IMR-90 (cell line): ENCODE data around the gene EPB41L1. TPM values are rescaled to one million over a fixed set of nuclear protein-coding genes. Genes with fewer than 3 reads are reported as not detected.

Experiments
- ATAC-seq: fragments of 200-7000 bp; cut with Tn5 transposase; 2 replicates; pipeline ENCODE4 v1.9.1; 2020; ENCODE audit warnings: low read depth, mild to moderate bottlenecking, moderate library complexity
- BruUV-seq: library from RNA; stranded (reverse); fragments of 400-500 nt; replicated peaks from 2 replicates; lab custom pipeline; 2021; lab: Mats Ljungman, UMichigan
- CTCF ChIA-PET: fragments of 300-600 bp; formaldehyde crosslinking; extraction: SDS; loops from one replicate; lab custom pipeline; 2021; ENCODE audit warnings: antibody characterized with exemption; lab: Yijun Ruan, JAX
- POLR2A ChIA-PET: fragments of 300-600 bp; sonication (Branson Sonifier 250); formaldehyde crosslinking; loops from one replicate; lab custom pipeline; 2022; ENCODE audit warnings: antibody characterized with exemption; ENCODE audit not compliant: unreplicated experiment; lab: Charles Lee
- DNase-seq: peaks from one replicate; pipeline ENCODE4 v3.0.0; 2013
- H2AFZ ChIP-seq: replicated peaks from 2 replicates; pipeline ENCODE3; 2013; ENCODE audit warnings: low read length, mild to moderate bottlenecking; ENCODE audit not compliant: poor library complexity
- H2AK5ac ChIP-seq: 2 replicates; pipeline ENCODE4 v1.6.1; 2013; ENCODE audit warnings: low read depth, low read length, inconsistent platforms
- H2AK9ac ChIP-seq: replicated peaks from 2 replicates; pipeline ENCODE3; 2013; ENCODE audit warnings: mild to moderate bottlenecking, low read depth, low read length, moderate library complexity; ENCODE audit not compliant: poor library complexity
- H2BK120ac ChIP-seq: 2 replicates; pipeline ENCODE4 v1.6.1; 2013; ENCODE audit warnings: low read depth, low read length, inconsistent platforms
- H2BK15ac ChIP-seq: 3 replicates; pipeline ENCODE4 v1.6.1; 2013; ENCODE audit warnings: low read depth, low read length, inconsistent platforms
- H2BK20ac ChIP-seq: 2 replicates; pipeline ENCODE4 v1.6.1; 2013; ENCODE audit warnings: low read depth, mild to moderate bottlenecking, inconsistent platforms, low read length, moderate library complexity
- H2BK5ac ChIP-seq: 2 replicates; pipeline ENCODE4 v1.6.1; 2013; ENCODE audit warnings: mild to moderate bottlenecking, low read depth, low read length, inconsistent platforms; ENCODE audit not compliant: poor library complexity, severe bottlenecking
- H3K14ac ChIP-seq: replicated peaks from 2 replicates; pipeline ENCODE4 v1.6.1; 2013; ENCODE audit warnings: low read depth, low read length, inconsistent platforms
- H3K18ac ChIP-seq: 2 replicates; pipeline ENCODE4 v1.6.1; 2013; ENCODE audit warnings: low read depth, low read length, control low read depth
- H3K23ac ChIP-seq: 2 replicates; pipeline ENCODE4 v1.6.1; 2013; ENCODE audit warnings: low read depth, low read length, inconsistent platforms
- H3K27ac ChIP-seq: 2 replicates; pipeline ENCODE4 v1.5.1; 2013; ENCODE audit warnings: mild to moderate bottlenecking, control low read depth, low read length; ENCODE audit not compliant: insufficient read depth
- H3K27me3 ChIP-seq: 2 replicates; pipeline ENCODE4 v1.6.1; 2013; ENCODE audit warnings: low read length; ENCODE audit not compliant: control insufficient read depth, insufficient read depth
- H3K36me3 ChIP-seq: 2 replicates; pipeline ENCODE4 v1.6.1; 2013; ENCODE audit warnings: low read length, mixed read lengths; ENCODE audit not compliant: control insufficient read depth, insufficient read depth
- H3K4ac ChIP-seq: 2 replicates; pipeline ENCODE4 v1.6.1; 2013; ENCODE audit warnings: low read depth, low read length, inconsistent platforms
- H3K4me1 ChIP-seq: 2 replicates; pipeline ENCODE4 v1.6.1; 2013; ENCODE audit warnings: low read length, mixed read lengths; ENCODE audit not compliant: control insufficient read depth, insufficient read depth
- H3K4me2 ChIP-seq: 2 replicates; pipeline ENCODE4 v1.6.1; 2013; ENCODE audit warnings: low read depth, mild to moderate bottlenecking, control low read depth, low read length, moderate library complexity
- H3K4me3 ChIP-seq: 2 replicates; pipeline ENCODE4 v1.5.1; 2013; ENCODE audit warnings: low read depth, mild to moderate bottlenecking, control low read depth, low read length, moderate library complexity; ENCODE audit not compliant: insufficient read depth
- H3K56ac ChIP-seq: 2 replicates; pipeline ENCODE4 v1.6.1; 2013; ENCODE audit warnings: low read length, inconsistent platforms; ENCODE audit not compliant: insufficient read depth; ENCODE audit errors: extremely low read depth
- H3K79me1 ChIP-seq, 2 experiments: 2 replicates each; pipeline ENCODE4 v1.6.1; 2013; ENCODE audit warnings: low read length in 2 of 2, inconsistent platforms in 1 of 2, low read depth in 1 of 2
- H3K9ac ChIP-seq: 2 replicates; pipeline ENCODE4 v1.6.1; 2013; ENCODE audit warnings: low read depth, low read length, control low read depth
- H3K9me1 ChIP-seq: 2 replicates; pipeline ENCODE4 v1.6.1; 2013; ENCODE audit warnings: low read length, inconsistent platforms; ENCODE audit not compliant: insufficient read depth
- H3K9me3 ChIP-seq: 2 replicates; pipeline ENCODE4 v1.6.1; 2013; ENCODE audit warnings: low read length; ENCODE audit not compliant: control insufficient read depth, insufficient read depth
- H4K20me1 ChIP-seq: 2 replicates; pipeline ENCODE4 v1.6.1; 2013; ENCODE audit warnings: low read length, inconsistent platforms; ENCODE audit not compliant: insufficient read depth
- H4K5ac ChIP-seq: 2 replicates; pipeline ENCODE4 v1.6.1; 2013; ENCODE audit warnings: mild to moderate bottlenecking, low read depth, low read length, control low read depth
- H4K8ac ChIP-seq, 2 experiments: 2 replicates each; pipeline ENCODE4 v1.6.1; 2013; ENCODE audit warnings: low read depth in 2 of 2, low read length in 2 of 2, control low read depth in 1 of 2, inconsistent platforms in 1 of 2
- H4K91ac ChIP-seq: 2 replicates; pipeline ENCODE4 v1.6.1; 2013; ENCODE audit warnings: low read depth, low read length, inconsistent platforms; ENCODE audit not compliant: insufficient read depth
- BHLHE40 ChIP-seq: fragments of 150-350 bp; IDR thresholded peaks from 2 replicates; pipeline ENCODE4 v1.6.1; 2016; ENCODE audit warnings: mild to moderate bottlenecking, low read depth, low read length
- CEBPB ChIP-seq: IDR thresholded peaks from 2 replicates; pipeline ENCODE4 v1.6.1; 2012; ENCODE audit warnings: low read depth, low read length, improper control_type of control experiment
- ELK1 ChIP-seq: fragments of 150-350 bp; IDR thresholded peaks from 2 replicates; pipeline ENCODE4 v1.6.1; 2016; ENCODE audit warnings: low read depth, mild to moderate bottlenecking, low read length, moderate library complexity, borderline replicate concordance
- MAZ ChIP-seq: IDR thresholded peaks from 2 replicates; pipeline ENCODE4 v1.6.1; 2012; ENCODE audit warnings: low read depth, mild to moderate bottlenecking, low read length, improper control_type of control experiment, moderate library complexity, borderline replicate concordance
- MXI1 ChIP-seq: IDR thresholded peaks from 2 replicates; pipeline ENCODE4 v1.6.1; 2012; ENCODE audit warnings: low read depth, mild to moderate bottlenecking, low read length, moderate library complexity, borderline replicate concordance
- NFE2L2 ChIP-seq: fragments of 150-350 bp; IDR thresholded peaks from 2 replicates; pipeline ENCODE4 v1.6.1; 2016; ENCODE audit warnings: low read depth, mild to moderate bottlenecking, low read length
- POLR2A ChIP-seq: IDR thresholded peaks from 2 replicates; pipeline ENCODE4 v1.6.1; 2012; ENCODE audit warnings: mild to moderate bottlenecking, low read depth, low read length
- RAD21 ChIP-seq: IDR thresholded peaks from 2 replicates; pipeline ENCODE4 v1.6.1; 2012; ENCODE audit warnings: low read length, improper control_type of control experiment
- RCOR1 ChIP-seq: IDR thresholded peaks from 2 replicates; pipeline ENCODE4 v1.6.1; 2012; ENCODE audit warnings: mild to moderate bottlenecking, low read length, improper control_type of control experiment; ENCODE audit not compliant: insufficient replicate concordance
- RFX5 ChIP-seq: IDR thresholded peaks from 2 replicates; pipeline ENCODE4 v1.8.0; 2012; ENCODE audit warnings: low read depth, mild to moderate bottlenecking, low read length, moderate library complexity
- WGBS, 2 experiments: methylation state at CpG; one replicate each; pipeline versions ENCODE4 v1.1.5 to v1.1.7; 2013; ENCODE audit warnings: missing lambda C conversion rate in 2 of 2; ENCODE audit not compliant: insufficient read length in 1 of 2; ENCODE audit errors: extremely low coverage in 2 of 2; 5-methylcytosine and 5-hydroxymethylcytosine counted together
- dilution Hi-C: fragments of 300-500 bp; cut with HindIII; formaldehyde crosslinking; loops from one replicate; pipeline ENCODE4 v1.14.3; 2018; ENCODE audit warnings: low sequenced_read_pairs; ENCODE audit not compliant: unreplicated experiment
- in situ Hi-C: fragments of 300-500 bp; cut with MboI; formaldehyde crosslinking; loops from 3 replicates; pipeline ENCODE4 v1.14.3; 2019; ENCODE audit warnings: low sequenced_read_pairs, inconsistent platforms, mixed read lengths
- intact Hi-C: fragments of 100-400 bp; cut with micrococcal nuclease; formaldehyde crosslinking; loops from 2 replicates; pipeline ENCODE4 v1.10.0; 2022
- polyA plus RNA-seq, 3 experiments: library from polyadenylated mRNA; depleted of rRNA; stranded (reverse); fragments of >200 nt; gene quantifications; 2 replicates each; pipeline ENCODE4 v1.2.3, GENCODE V29; 2012; ENCODE audit warnings: low replicate concordance in 1 of 3
- total RNA-seq: library from RNA; depleted of rRNA; stranded (reverse); fragments of >200 nt; gene quantifications from 2 replicates; pipeline ENCODE4 v1.2.3, GENCODE V29; 2012

EPB41L1 gene
- total and polyA plus RNA-seq, 2 of the 4 experiments (the other 2 are of a cell fraction) = 12.5 to 33.7 TPM

GRCh38 chr20:36269507-36269906, 115.0 kb downstream of the EPB41L1 start:
- H3K9me3 ChIP-seq = no peaks in the 10 kb centered on the region
- no peak overlapping the region for H4K91ac ChIP-seq
- dilution Hi-C loops (no loop called here), in situ Hi-C loops (no loop called here), intact Hi-C loops (no loop called here)
- no peak for ATAC-seq
- no TSS peak for BruUV-seq
- no peak overlapping the region for H4K5ac ChIP-seq
- no peaks in the 10 kb centered on the region for H3K9me1 ChIP-seq
- H3K4me1 ChIP-seq = no peaks in the 10 kb centered on the region
- H3K14ac ChIP-seq = no peak overlapping the region
- H2AK5ac ChIP-seq = no peak overlapping the region
- peaks cover 45% of the 10 kb centered on the region for H3K27me3 ChIP-seq
- no peak overlapping the region for H3K9ac ChIP-seq
- ChIA-PET POLR2A (no interaction called here), CTCF (no interaction called here)
- no peak overlapping the region for H3K18ac ChIP-seq
- no peak for DNase-seq
- no peak overlapping the region for H2AK9ac ChIP-seq
- H3K36me3 ChIP-seq = no peaks in the 10 kb centered on the region
- no peaks in the 10 kb centered on the region for H4K20me1 ChIP-seq
- no peak overlapping the region for H3K56ac ChIP-seq
- H2AFZ ChIP-seq = no peak overlapping the region
- no peak overlapping the region for H2BK15ac ChIP-seq
- WGBS, 2 experiments = 50% methylated on average over 1 of the region's 2 CpGs; no CpG with 5 or more reads in 1 of the 2 experiments
- no peak overlapping the region for H3K27ac ChIP-seq
- H4K8ac ChIP-seq = no peak overlapping the region
- no peak for TF ChIP-seq RFX5
- TF ChIP-seq RCOR1 = no peak
- no peak for TF ChIP-seq MXI1
- TF ChIP-seq MAZ = no peak
- TF ChIP-seq RAD21 = no peak
- TF ChIP-seq POLR2A = no peak
- TF ChIP-seq NFE2L2 = no peak
- TF ChIP-seq BHLHE40 = no peak
- TF ChIP-seq ELK1 = no peak
- TF ChIP-seq CEBPB = no peak
- H3K4ac ChIP-seq = no peak overlapping the region
- H3K4me3 ChIP-seq = no peak overlapping the region
- no peak overlapping the region for H3K23ac ChIP-seq
- H2BK20ac ChIP-seq = no peak overlapping the region
- no peaks in the 10 kb centered on the region for H3K79me1 ChIP-seq
- no peak overlapping the region for H2BK120ac ChIP-seq
- no peak overlapping the region for H3K4me2 ChIP-seq
- H2BK5ac ChIP-seq = no peak overlapping the region
